GM12878 (cell line): ENCODE measurements around the gene CDH16. TPM values are rescaled to one million over a fixed set of nuclear protein-coding genes. Genes with fewer than 3 reads are reported as not detected.

Experiments used
- EZH2 ChIP-seq: IDR thresholded peaks from 2 replicates; pipeline ENCODE4 v1.6.1; 2012; ENCODE audit warnings: low read depth, mild to moderate bottlenecking, control low read depth, inconsistent platforms, low read length, borderline replicate concordance; ENCODE audit not compliant: control insufficient read depth
- MTA2 ChIP-seq: fragments of 450-650 bp; IDR thresholded peaks from 2 replicates; pipeline ENCODE4 v1.6.1; 2016; ENCODE audit warnings: low read depth, mild to moderate bottlenecking, moderate library complexity
- MXI1 ChIP-seq: fragments of 150-350 bp; IDR thresholded peaks from 2 replicates; pipeline ENCODE4 v1.6.1; 2011; ENCODE audit warnings: low read depth, mild to moderate bottlenecking, inconsistent platforms, low read length, improper control_type of control experiment
- SUPT20H ChIP-seq: IDR thresholded peaks from 2 replicates; pipeline ENCODE4 v1.6.1; 2011; ENCODE audit warnings: low read depth, mild to moderate bottlenecking, low read length, moderate library complexity, borderline replicate concordance; ENCODE audit not compliant: control insufficient read depth
- ZNF622 ChIP-seq: fragments of 450-650 bp; IDR thresholded peaks from 2 replicates; pipeline ENCODE4 v1.6.1; 2017; ENCODE audit warnings: mild to moderate bottlenecking, inconsistent platforms
- polyA plus RNA-seq, 11 experiments: library from polyadenylated mRNA; depleted of rRNA in 4 of 11; unstranded in 6 of 11; stranded (reverse) in 5 of 11; fragments of >200 nt; fragmentation: Nextera tagmentation in 4 of 11; fragmentation: Illumina TruSeq in 1 of 11; extraction: Ambion mirVana in 4 of 11; extraction: Trizol in 1 of 11; gene quantifications; 1 replicate in 1 of 11; 2 replicates in 10 of 11; pipeline versions ENCODE4 v1.2.1 to v1.2.3, GENCODE V29; 2011 to 2016; ENCODE audit warnings: inconsistent platforms in 2 of 11, missing spikeins in 2 of 11, low read depth in 1 of 11
- total RNA-seq, 4 experiments: library from RNA; depleted of rRNA in 3 of 4; stranded (reverse); fragments of >200 nt in 3 of 4; fragmentation: Illumina TruSeq in 1 of 4; extraction: Trizol in 1 of 4; gene quantifications; 2 replicates each; pipeline versions ENCODE4 v1.2.1 to v1.2.3, GENCODE V29; 2013 to 2021
- TF ChIP-seq, protein P1 (sequence below): fragments of 450-650 bp; IDR thresholded peaks from 2 replicates; pipeline ENCODE4 v1.6.1; 2017; ENCODE audit warnings: mild to moderate bottlenecking
- TF ChIP-seq, protein P2 (sequence below): fragments of 450-650 bp; formaldehyde crosslinking; IDR thresholded peaks from 2 replicates; pipeline ENCODE4 v1.5.0; 2022; ENCODE audit warnings: mild to moderate bottlenecking, missing genetic modification characterization
- TF ChIP-seq, protein P3 (sequence below): fragments of 450-650 bp; formaldehyde crosslinking; IDR thresholded peaks from 2 replicates; pipeline ENCODE4 v1.4.0; 2020; ENCODE audit warnings: mild to moderate bottlenecking, moderate library complexity

The CDH16 gene
- total and polyA plus RNA-seq, 10 of the 15 experiments (the other 5 are each of a cell fraction or from before 2014, with no cell fraction given), result 0.05 TPM; not detected in 9

DNA sequence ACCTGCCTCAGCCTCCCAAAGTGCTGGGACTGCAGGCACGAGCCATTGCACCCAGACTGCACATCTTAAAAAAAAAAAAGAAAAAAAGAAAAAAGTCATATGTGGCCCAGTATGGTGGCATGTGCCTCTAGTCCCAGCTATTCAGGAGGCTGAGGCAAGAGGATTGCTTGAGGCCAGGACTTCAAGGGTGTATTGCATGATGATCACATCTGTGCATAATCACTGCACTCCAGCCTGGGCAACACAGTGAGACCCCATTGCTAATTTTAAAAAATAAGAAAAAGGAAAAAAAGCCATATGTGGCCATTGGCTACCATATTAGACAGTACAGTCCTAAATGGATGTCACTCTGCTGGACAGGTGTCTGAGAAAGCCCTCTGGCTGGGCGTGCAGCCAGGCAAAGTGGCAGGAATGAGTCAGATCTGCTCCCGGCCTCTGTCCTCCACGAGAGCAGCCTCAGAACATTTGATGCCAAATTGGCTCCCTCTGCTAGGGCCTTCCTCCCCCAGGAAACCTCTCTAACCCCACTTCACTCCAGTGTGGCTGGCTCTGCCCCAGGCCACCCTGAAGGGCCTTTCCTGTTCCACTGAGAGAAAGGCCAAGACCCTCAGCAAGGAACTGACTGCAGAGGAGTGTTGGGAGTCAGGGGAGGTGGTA lies 59.8 kb downstream of the CDH16 start (continued):
- TF ChIP-seq, protein P1, sequence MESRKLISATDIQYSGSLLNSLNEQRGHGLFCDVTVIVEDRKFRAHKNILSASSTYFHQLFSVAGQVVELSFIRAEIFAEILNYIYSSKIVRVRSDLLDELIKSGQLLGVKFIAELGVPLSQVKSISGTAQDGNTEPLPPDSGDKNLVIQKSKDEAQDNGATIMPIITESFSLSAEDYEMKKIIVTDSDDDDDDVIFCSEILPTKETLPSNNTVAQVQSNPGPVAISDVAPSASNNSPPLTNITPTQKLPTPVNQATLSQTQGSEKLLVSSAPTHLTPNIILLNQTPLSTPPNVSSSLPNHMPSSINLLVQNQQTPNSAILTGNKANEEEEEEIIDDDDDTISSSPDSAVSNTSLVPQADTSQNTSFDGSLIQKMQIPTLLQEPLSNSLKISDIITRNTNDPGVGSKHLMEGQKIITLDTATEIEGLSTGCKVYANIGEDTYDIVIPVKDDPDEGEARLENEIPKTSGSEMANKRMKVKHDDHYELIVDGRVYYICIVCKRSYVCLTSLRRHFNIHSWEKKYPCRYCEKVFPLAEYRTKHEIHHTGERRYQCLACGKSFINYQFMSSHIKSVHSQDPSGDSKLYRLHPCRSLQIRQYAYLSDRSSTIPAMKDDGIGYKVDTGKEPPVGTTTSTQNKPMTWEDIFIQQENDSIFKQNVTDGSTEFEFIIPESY, result no peak
- TF ChIP-seq MTA2 (no peak), SUPT20H (no peak), ZNF622 (no peak), EZH2 (no peak), MXI1 (no peak)
- TF ChIP-seq, protein P2, sequence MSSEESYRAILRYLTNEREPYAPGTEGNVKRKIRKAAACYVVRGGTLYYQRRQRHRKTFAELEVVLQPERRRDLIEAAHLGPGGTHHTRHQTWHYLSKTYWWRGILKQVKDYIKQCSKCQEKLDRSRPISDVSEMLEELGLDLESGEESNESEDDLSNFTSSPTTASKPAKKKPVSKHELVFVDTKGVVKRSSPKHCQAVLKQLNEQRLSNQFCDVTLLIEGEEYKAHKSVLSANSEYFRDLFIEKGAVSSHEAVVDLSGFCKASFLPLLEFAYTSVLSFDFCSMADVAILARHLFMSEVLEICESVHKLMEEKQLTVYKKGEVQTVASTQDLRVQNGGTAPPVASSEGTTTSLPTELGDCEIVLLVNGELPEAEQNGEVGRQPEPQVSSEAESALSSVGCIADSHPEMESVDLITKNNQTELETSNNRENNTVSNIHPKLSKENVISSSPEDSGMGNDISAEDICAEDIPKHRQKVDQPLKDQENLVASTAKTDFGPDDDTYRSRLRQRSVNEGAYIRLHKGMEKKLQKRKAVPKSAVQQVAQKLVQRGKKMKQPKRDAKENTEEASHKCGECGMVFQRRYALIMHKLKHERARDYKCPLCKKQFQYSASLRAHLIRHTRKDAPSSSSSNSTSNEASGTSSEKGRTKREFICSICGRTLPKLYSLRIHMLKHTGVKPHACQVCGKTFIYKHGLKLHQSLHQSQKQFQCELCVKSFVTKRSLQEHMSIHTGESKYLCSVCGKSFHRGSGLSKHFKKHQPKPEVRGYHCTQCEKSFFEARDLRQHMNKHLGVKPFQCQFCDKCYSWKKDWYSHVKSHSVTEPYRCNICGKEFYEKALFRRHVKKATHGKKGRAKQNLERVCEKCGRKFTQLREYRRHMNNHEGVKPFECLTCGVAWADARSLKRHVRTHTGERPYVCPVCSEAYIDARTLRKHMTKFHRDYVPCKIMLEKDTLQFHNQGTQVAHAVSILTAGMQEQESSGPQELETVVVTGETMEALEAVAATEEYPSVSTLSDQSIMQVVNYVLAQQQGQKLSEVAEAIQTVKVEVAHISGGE (CRISPR knock-in tag), result no peak
- TF ChIP-seq, protein P3, sequence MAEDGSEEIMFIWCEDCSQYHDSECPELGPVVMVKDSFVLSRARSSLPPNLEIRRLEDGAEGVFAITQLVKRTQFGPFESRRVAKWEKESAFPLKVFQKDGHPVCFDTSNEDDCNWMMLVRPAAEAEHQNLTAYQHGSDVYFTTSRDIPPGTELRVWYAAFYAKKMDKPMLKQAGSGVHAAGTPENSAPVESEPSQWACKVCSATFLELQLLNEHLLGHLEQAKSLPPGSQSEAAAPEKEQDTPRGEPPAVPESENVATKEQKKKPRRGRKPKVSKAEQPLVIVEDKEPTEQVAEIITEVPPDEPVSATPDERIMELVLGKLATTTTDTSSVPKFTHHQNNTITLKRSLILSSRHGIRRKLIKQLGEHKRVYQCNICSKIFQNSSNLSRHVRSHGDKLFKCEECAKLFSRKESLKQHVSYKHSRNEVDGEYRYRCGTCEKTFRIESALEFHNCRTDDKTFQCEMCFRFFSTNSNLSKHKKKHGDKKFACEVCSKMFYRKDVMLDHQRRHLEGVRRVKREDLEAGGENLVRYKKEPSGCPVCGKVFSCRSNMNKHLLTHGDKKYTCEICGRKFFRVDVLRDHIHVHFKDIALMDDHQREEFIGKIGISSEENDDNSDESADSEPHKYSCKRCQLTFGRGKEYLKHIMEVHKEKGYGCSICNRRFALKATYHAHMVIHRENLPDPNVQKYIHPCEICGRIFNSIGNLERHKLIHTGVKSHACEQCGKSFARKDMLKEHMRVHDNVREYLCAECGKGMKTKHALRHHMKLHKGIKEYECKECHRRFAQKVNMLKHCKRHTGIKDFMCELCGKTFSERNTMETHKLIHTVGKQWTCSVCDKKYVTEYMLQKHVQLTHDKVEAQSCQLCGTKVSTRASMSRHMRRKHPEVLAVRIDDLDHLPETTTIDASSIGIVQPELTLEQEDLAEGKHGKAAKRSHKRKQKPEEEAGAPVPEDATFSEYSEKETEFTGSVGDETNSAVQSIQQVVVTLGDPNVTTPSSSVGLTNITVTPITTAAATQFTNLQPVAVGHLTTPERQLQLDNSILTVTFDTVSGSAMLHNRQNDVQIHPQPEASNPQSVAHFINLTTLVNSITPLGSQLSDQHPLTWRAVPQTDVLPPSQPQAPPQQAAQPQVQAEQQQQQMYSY (CRISPR knock-in tag), result no peak

Other genes starting within 250 kb of the CDH16 start
Only the 7 nearest of the 17 such genes appear.
- not detected in 2 replicates for gene CA7, start 74.5 kb downstream of the CDH16 start, total RNA-seq (2014; rRNA removed)
- not detected in 2 replicates for gene CA7, start 74.5 kb downstream of the CDH16 start, total RNA-seq (2014; rRNA removed; fragmentation: Illumina TruSeq; extraction: Trizol)
- gene CA7, start 74.5 kb downstream of the CDH16 start, total RNA-seq (2021), result not detected in 2 replicates
- not detected in 2 replicates for gene CA7, start 74.5 kb downstream of the CDH16 start, polyA plus RNA-seq (2011; rRNA removed)
- gene CA7, start 74.5 kb downstream of the CDH16 start, polyA plus RNA-seq (2014; fragmentation: Illumina TruSeq; extraction: Trizol), result not detected in 2 replicates
- under 1 TPM in 1 of 2 experiments, not detected in 1; 0.04 TPM for gene CA7, start 74.5 kb downstream of the CDH16 start, polyA plus RNA-seq (2014; fragmentation: Nextera tagmentation; extraction: Ambion mirVana)
- 0.05 TPM in 1 of 2 replicates, not detected in the other for gene CA7, start 74.5 kb downstream of the CDH16 start, polyA plus RNA-seq (2014; rRNA removed)
- not detected for gene CA7, start 74.5 kb downstream of the CDH16 start, polyA plus RNA-seq (2016; fragmentation: Nextera tagmentation; extraction: Ambion mirVana)
- 6.3 and 6.4 TPM in 2 replicates for gene PDP2, start 38.4 kb downstream of the CDH16 start, total RNA-seq (2014; rRNA removed)
- 6.1 and 6.4 TPM in 2 replicates for gene PDP2, start 38.4 kb downstream of the CDH16 start, total RNA-seq (2014; rRNA removed; fragmentation: Illumina TruSeq; extraction: Trizol)
- 16.4 and 19.5 TPM in 2 replicates for gene PDP2, start 38.4 kb downstream of the CDH16 start, total RNA-seq (2021)
- gene PDP2, start 38.4 kb downstream of the CDH16 start, polyA plus RNA-seq (2011; rRNA removed), result 31.1 and 33.0 TPM in 2 replicates
- gene PDP2, start 38.4 kb downstream of the CDH16 start, polyA plus RNA-seq (2014; fragmentation: Illumina TruSeq; extraction: Trizol), result 11.4 and 19.3 TPM in 2 replicates
- 1 to 10 TPM; 3.0 to 4.5 TPM for gene PDP2, start 38.4 kb downstream of the CDH16 start, polyA plus RNA-seq (2014; fragmentation: Nextera tagmentation; extraction: Ambion mirVana)
- gene PDP2, start 38.4 kb downstream of the CDH16 start, polyA plus RNA-seq (2014; rRNA removed), result 8.0 and 12.5 TPM in 2 replicates
- 1 to 10 TPM; 1.9 to 4.5 TPM for gene PDP2, start 38.4 kb downstream of the CDH16 start, polyA plus RNA-seq (2016; fragmentation: Nextera tagmentation; extraction: Ambion mirVana)
- gene RRAD, start 6.7 kb upstream of the CDH16 start, total RNA-seq (2014; rRNA removed), result 6.5 and 8.5 TPM in 2 replicates
- gene RRAD, start 6.7 kb upstream of the CDH16 start, total RNA-seq (2014; rRNA removed; fragmentation: Illumina TruSeq; extraction: Trizol), result 1.5 and 1.7 TPM in 2 replicates
- 4.0 and 4.6 TPM in 2 replicates for gene RRAD, start 6.7 kb upstream of the CDH16 start, total RNA-seq (2021)
- gene RRAD, start 6.7 kb upstream of the CDH16 start, polyA plus RNA-seq (2011; rRNA removed), result 0.75 and 2.6 TPM in 2 replicates
- gene RRAD, start 6.7 kb upstream of the CDH16 start, polyA plus RNA-seq (2014; fragmentation: Illumina TruSeq; extraction: Trizol), result 0.41 TPM in 1 of 2 replicates, not detected in the other
- under 1 TPM; 0.11 to 0.64 TPM for gene RRAD, start 6.7 kb upstream of the CDH16 start, polyA plus RNA-seq (2014; fragmentation: Nextera tagmentation; extraction: Ambion mirVana)
- 5.7 and 8.9 TPM in 2 replicates for gene RRAD, start 6.7 kb upstream of the CDH16 start, polyA plus RNA-seq (2014; rRNA removed)
- gene RRAD, start 6.7 kb upstream of the CDH16 start, polyA plus RNA-seq (2016; fragmentation: Nextera tagmentation; extraction: Ambion mirVana), result 1 to 10 TPM; 3.0 to 8.3 TPM
- 141 and 156 TPM in 2 replicates for gene CIAO2B, start 15.5 kb upstream of the CDH16 start, total RNA-seq (2014; rRNA removed)
- gene CIAO2B, start 15.5 kb upstream of the CDH16 start, total RNA-seq (2014; rRNA removed; fragmentation: Illumina TruSeq; extraction: Trizol), result 69.3 and 77.2 TPM in 2 replicates
- 76.4 and 81.3 TPM in 2 replicates for gene CIAO2B, start 15.5 kb upstream of the CDH16 start, total RNA-seq (2021)
- 108 and 182 TPM in 2 replicates for gene CIAO2B, start 15.5 kb upstream of the CDH16 start, polyA plus RNA-seq (2011; rRNA removed)
- 41.2 and 86.9 TPM in 2 replicates for gene CIAO2B, start 15.5 kb upstream of the CDH16 start, polyA plus RNA-seq (2014; fragmentation: Illumina TruSeq; extraction: Trizol)
- gene CIAO2B, start 15.5 kb upstream of the CDH16 start, polyA plus RNA-seq (2014; fragmentation: Nextera tagmentation; extraction: Ambion mirVana), result 100 to 1,000 TPM; 101 to 120 TPM
- 198 and 225 TPM in 2 replicates for gene CIAO2B, start 15.5 kb upstream of the CDH16 start, polyA plus RNA-seq (2014; rRNA removed)
- gene CIAO2B, start 15.5 kb upstream of the CDH16 start, polyA plus RNA-seq (2016; fragmentation: Nextera tagmentation; extraction: Ambion mirVana), result 100 to 1,000 TPM; 226 to 241 TPM
- 31.1 and 33.7 TPM in 2 replicates for gene CES2, start 16.6 kb upstream of the CDH16 start, total RNA-seq (2014; rRNA removed)
- gene CES2, start 16.6 kb upstream of the CDH16 start, total RNA-seq (2014; rRNA removed; fragmentation: Illumina TruSeq; extraction: Trizol), result 15.1 and 17.0 TPM in 2 replicates
- gene CES2, start 16.6 kb upstream of the CDH16 start, total RNA-seq (2021), result 26.9 and 33.2 TPM in 2 replicates
- gene CES2, start 16.6 kb upstream of the CDH16 start, polyA plus RNA-seq (2011; rRNA removed), result 9.8 and 14.1 TPM in 2 replicates
- gene CES2, start 16.6 kb upstream of the CDH16 start, polyA plus RNA-seq (2014; fragmentation: Illumina TruSeq; extraction: Trizol), result 16.6 and 19.6 TPM in 2 replicates
- 1 to 10 TPM; 1.6 to 2.4 TPM for gene CES2, start 16.6 kb upstream of the CDH16 start, polyA plus RNA-seq (2014; fragmentation: Nextera tagmentation; extraction: Ambion mirVana)
- gene CES2, start 16.6 kb upstream of the CDH16 start, polyA plus RNA-seq (2014; rRNA removed), result 24.0 and 28.8 TPM in 2 replicates
- 10 to 100 TPM; 22.5 to 25.1 TPM for gene CES2, start 16.6 kb upstream of the CDH16 start, polyA plus RNA-seq (2016; fragmentation: Nextera tagmentation; extraction: Ambion mirVana)
- gene CES3, start 42.4 kb upstream of the CDH16 start, total RNA-seq (2014; rRNA removed), result 0.71 and 1.4 TPM in 2 replicates
- gene CES3, start 42.4 kb upstream of the CDH16 start, total RNA-seq (2014; rRNA removed; fragmentation: Illumina TruSeq; extraction: Trizol), result 0.72 and 0.83 TPM in 2 replicates
- 1.9 and 3.1 TPM in 2 replicates for gene CES3, start 42.4 kb upstream of the CDH16 start, total RNA-seq (2021)
- gene CES3, start 42.4 kb upstream of the CDH16 start, polyA plus RNA-seq (2011; rRNA removed), result 0.62 and 1.3 TPM in 2 replicates
- gene CES3, start 42.4 kb upstream of the CDH16 start, polyA plus RNA-seq (2014; fragmentation: Illumina TruSeq; extraction: Trizol), result 0.10 and 0.76 TPM in 2 replicates
- gene CES3, start 42.4 kb upstream of the CDH16 start, polyA plus RNA-seq (2014; fragmentation: Nextera tagmentation; extraction: Ambion mirVana), result under 1 TPM; 0.09 to 0.18 TPM
- gene CES3, start 42.4 kb upstream of the CDH16 start, polyA plus RNA-seq (2014; rRNA removed), result 1.5 and 3.0 TPM in 2 replicates
- under 1 TPM; 0.68 to 0.76 TPM for gene CES3, start 42.4 kb upstream of the CDH16 start, polyA plus RNA-seq (2016; fragmentation: Nextera tagmentation; extraction: Ambion mirVana)
- gene CES4A, start 69.7 kb upstream of the CDH16 start, total RNA-seq (2014; rRNA removed), result 2.3 and 3.4 TPM in 2 replicates
- gene CES4A, start 69.7 kb upstream of the CDH16 start, total RNA-seq (2014; rRNA removed; fragmentation: Illumina TruSeq; extraction: Trizol), result 1.7 and 2.0 TPM in 2 replicates
- gene CES4A, start 69.7 kb upstream of the CDH16 start, total RNA-seq (2021), result 1.8 and 3.3 TPM in 2 replicates
- gene CES4A, start 69.7 kb upstream of the CDH16 start, polyA plus RNA-seq (2011; rRNA removed), result 0.05 TPM in 1 of 2 replicates, not detected in the other
- 3.2 and 4.2 TPM in 2 replicates for gene CES4A, start 69.7 kb upstream of the CDH16 start, polyA plus RNA-seq (2014; fragmentation: Illumina TruSeq; extraction: Trizol)
- 1 to 10 TPM; 1.8 to 1.9 TPM for gene CES4A, start 69.7 kb upstream of the CDH16 start, polyA plus RNA-seq (2014; fragmentation: Nextera tagmentation; extraction: Ambion mirVana)
- gene CES4A, start 69.7 kb upstream of the CDH16 start, polyA plus RNA-seq (2014; rRNA removed), result 4.3 and 5.0 TPM in 2 replicates
- gene CES4A, start 69.7 kb upstream of the CDH16 start, polyA plus RNA-seq (2016; fragmentation: Nextera tagmentation; extraction: Ambion mirVana), result 1 to 10 TPM; 1.7 to 2.5 TPM